ENCODE data around the gene COQ5. TPM values are rescaled to one million over a fixed set of nuclear protein-coding genes. Genes with fewer than 3 reads are reported as not detected.

COQ5 gene
- total RNA-seq, 1 experiment from 2014 or later, result 32.2 TPM

DNA sequence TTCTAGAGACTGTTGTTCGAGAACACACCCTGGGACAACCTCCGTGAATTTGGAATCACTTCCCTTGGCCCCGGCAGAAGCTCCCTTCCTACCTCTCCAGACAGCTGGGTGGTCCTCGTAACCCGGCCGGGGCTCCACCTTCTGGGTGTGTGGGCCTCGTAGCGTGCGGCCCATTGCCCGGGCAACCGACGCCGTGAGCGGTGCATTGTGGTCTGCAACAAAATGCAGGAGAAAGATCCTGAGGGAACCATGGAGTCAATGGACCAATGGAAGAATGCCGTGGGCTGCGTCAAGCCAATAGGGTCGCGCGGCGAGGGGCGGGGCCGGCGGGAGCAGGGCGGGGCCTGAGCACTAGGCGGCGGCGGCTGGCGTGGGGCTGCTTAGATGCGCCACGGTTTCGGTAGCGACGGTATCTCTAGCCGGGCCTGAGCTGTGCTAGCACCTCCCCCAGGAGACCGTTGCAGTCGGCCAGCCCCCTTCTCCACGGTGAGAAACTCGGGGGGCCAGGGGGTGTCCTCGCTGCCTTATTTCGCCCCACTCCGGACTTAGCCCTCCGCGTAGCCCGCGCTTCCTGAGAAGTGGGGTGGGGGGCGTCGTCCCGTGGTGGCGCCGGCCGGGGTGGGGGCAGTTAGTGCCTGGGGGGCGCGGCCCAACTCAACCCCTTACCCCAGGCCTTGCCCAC lies 33.1 kb downstream of the COQ5 start, which contains the start of gene DYNLL1:
TSS of gene DYNLL1 (plus strand) at position 383 of the 682 bp plus-strand sequence. CDS start 309 bp downstream, outside the sequence.
- POLR2A ChIA-PET (ENCODE audit: unreplicated experiment), result interaction anchor here (0.5 to 1.6 kb wide), 9 partner anchors 9 to 1926 kb away, joined by 3 to 26 read pairs (median 3); partner anchors contain the start of genes CLIP1, COX6A1, POP5 and RPLP0
- Histone ChIP-seq H3K4me3 (peak within 1 kb of the TSS; percentile 91), H3F3A (ENCODE audit: insufficient read depth, low read depth) (peaks cover 33% of the 10 kb centered on the region), H3K36me3 (ENCODE audit: low read depth) (peaks cover 8% of the 10 kb centered on the region), H3K27me3 (ENCODE audit: insufficient read depth, low read depth) (no peaks in the 10 kb centered on the region), H3K9me3 (ENCODE audit: insufficient read depth, low read depth) (no peaks in the 10 kb centered on the region), H3K27ac (peak within 1 kb of the TSS; percentile 21; the same call in 1 of the 2 replicates), H4K20me1 (ENCODE audit: insufficient read depth) (peaks cover 23% of the 10 kb centered on the region), H3K4me2 (peak within 1 kb of the TSS; percentile 95), H3K79me2 (ENCODE audit: low read depth) (peaks cover 47% of the 10 kb centered on the region), H2AFZ (peak within 1 kb of the TSS; percentile 85), H3K9me2 (ENCODE audit: insufficient read depth) (no peaks in the 10 kb centered on the region), H3K4me1 (replicated peaks; ENCODE audit: insufficient read depth) (peaks cover 23% of the 10 kb centered on the region)
- DNase-seq, result peak; percentile 87 to 98
- TF ChIP-seq, protein P1, sequence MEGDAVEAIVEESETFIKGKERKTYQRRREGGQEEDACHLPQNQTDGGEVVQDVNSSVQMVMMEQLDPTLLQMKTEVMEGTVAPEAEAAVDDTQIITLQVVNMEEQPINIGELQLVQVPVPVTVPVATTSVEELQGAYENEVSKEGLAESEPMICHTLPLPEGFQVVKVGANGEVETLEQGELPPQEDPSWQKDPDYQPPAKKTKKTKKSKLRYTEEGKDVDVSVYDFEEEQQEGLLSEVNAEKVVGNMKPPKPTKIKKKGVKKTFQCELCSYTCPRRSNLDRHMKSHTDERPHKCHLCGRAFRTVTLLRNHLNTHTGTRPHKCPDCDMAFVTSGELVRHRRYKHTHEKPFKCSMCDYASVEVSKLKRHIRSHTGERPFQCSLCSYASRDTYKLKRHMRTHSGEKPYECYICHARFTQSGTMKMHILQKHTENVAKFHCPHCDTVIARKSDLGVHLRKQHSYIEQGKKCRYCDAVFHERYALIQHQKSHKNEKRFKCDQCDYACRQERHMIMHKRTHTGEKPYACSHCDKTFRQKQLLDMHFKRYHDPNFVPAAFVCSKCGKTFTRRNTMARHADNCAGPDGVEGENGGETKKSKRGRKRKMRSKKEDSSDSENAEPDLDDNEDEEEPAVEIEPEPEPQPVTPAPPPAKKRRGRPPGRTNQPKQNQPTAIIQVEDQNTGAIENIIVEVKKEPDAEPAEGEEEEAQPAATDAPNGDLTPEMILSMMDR (conservative IDR thresholded peaks at IDR 0.05), result no peak
- no peak for TF ChIP-seq EZH2 (IDR thresholded peaks at IDR 0.05; ENCODE audit: low read depth)
- intact Hi-C loops (cut with micrococcal nuclease; ENCODE audit: unreplicated experiment), result loop anchor here (1.0 to 2.0 kb wide), 4 partner anchors 21 to 139 kb away; partner anchors contain the start of genes COQ5 and SRSF9
- CTCF ChIA-PET, result interaction anchor here (0.7 to 1.1 kb wide), 4 partner anchors 21 to 329 kb away, joined by 4 to 11 read pairs (median 4); no protein-coding TSS in a partner anchor
- no TSS peak for BruUV-seq (replicated peaks)

GRCh38 chr12:120495186-120495730 lies 33.7 kb downstream of the COQ5 start:
- H2AFZ ChIP-seq, result peak overlapping the region; percentile 85
- peaks cover 8% of the 10 kb centered on the region for H3K36me3 ChIP-seq (ENCODE audit: low read depth)
- peaks cover 23% of the 10 kb centered on the region for H3K4me1 ChIP-seq (replicated peaks; ENCODE audit: insufficient read depth)
- peaks cover 27% of the 10 kb centered on the region for H3F3A ChIP-seq (ENCODE audit: insufficient read depth, low read depth)
- H4K20me1 ChIP-seq (ENCODE audit: insufficient read depth), result peaks cover 23% of the 10 kb centered on the region
- CTCF ChIA-PET, result interaction anchor here (1.0 to 1.1 kb wide), 2 partner anchors 21 to 23 kb away, joined by 4 to 5 read pairs; no protein-coding TSS in a partner anchor
- peaks cover 47% of the 10 kb centered on the region for H3K79me2 ChIP-seq (ENCODE audit: low read depth)
- no peak for TF ChIP-seq EZH2 (IDR thresholded peaks at IDR 0.05; ENCODE audit: low read depth)
- TF ChIP-seq, protein P1 (conservative IDR thresholded peaks at IDR 0.05), result no peak
- H3K9me3 ChIP-seq (ENCODE audit: insufficient read depth, low read depth), result no peaks in the 10 kb centered on the region
- H3K4me2 ChIP-seq, result peak overlapping the region; percentile 95
- no peak overlapping the region for H3K27ac ChIP-seq
- POLR2A ChIA-PET (ENCODE audit: unreplicated experiment), result interaction anchor here (0.5 to 1.0 kb wide), 8 partner anchors 10 to 1174 kb away, joined by 3 to 8 read pairs (median 4); partner anchors contain the start of genes POP5 and RPLP0
- H3K4me3 ChIP-seq, result peak overlapping the region; percentile 91
- intact Hi-C loops (cut with micrococcal nuclease; ENCODE audit: unreplicated experiment), result loop anchor here (1.0 to 2.0 kb wide), 3 partner anchors 20 to 34 kb away; partner anchors contain the start of genes COQ5 and SRSF9
- peak in 1 of 2 experiments; percentile 3 for DNase-seq
- no peaks in the 10 kb centered on the region for H3K9me2 ChIP-seq (ENCODE audit: insufficient read depth)
- BruUV-seq (replicated peaks), result no TSS peak
- H3K27me3 ChIP-seq (ENCODE audit: insufficient read depth, low read depth), result no peaks in the 10 kb centered on the region

GRCh38 chr12:120490833-120491512 lies 38.0 kb downstream of the COQ5 start:
- H3K27ac ChIP-seq, result no peak overlapping the region
- H3K4me3 ChIP-seq, result no peak overlapping the region
- intact Hi-C loops (cut with micrococcal nuclease; ENCODE audit: unreplicated experiment), result no loop called here
- H3K4me2 ChIP-seq, result no peak overlapping the region
- peaks cover 8% of the 10 kb centered on the region for H3K4me1 ChIP-seq (replicated peaks; ENCODE audit: insufficient read depth)
- no peaks in the 10 kb centered on the region; the same call in 1 of the 2 replicates for H3F3A ChIP-seq (ENCODE audit: insufficient read depth, low read depth)
- BruUV-seq (replicated peaks), result no TSS peak
- no peaks in the 10 kb centered on the region for H3K27me3 ChIP-seq (ENCODE audit: insufficient read depth, low read depth)
- no peaks in the 10 kb centered on the region for H4K20me1 ChIP-seq (ENCODE audit: insufficient read depth)
- TF ChIP-seq, protein P1 (conservative IDR thresholded peaks at IDR 0.05), result no peak
- TF ChIP-seq EZH2 (IDR thresholded peaks at IDR 0.05; ENCODE audit: low read depth), result no peak
- no peaks in the 10 kb centered on the region; the same call in 1 of the 2 replicates for H3K36me3 ChIP-seq (ENCODE audit: low read depth)
- no peak overlapping the region for H2AFZ ChIP-seq
- DNase-seq, result no peak
- no peaks in the 10 kb centered on the region for H3K9me3 ChIP-seq (ENCODE audit: insufficient read depth, low read depth)
- H3K79me2 ChIP-seq (ENCODE audit: low read depth), result peaks cover 18% of the 10 kb centered on the region
- ChIA-PET CTCF (interaction anchor here (1.7 kb wide), 1 partner anchor 15 kb away, joined by 5 read pairs; no protein-coding TSS in a partner anchor), POLR2A (ENCODE audit: unreplicated experiment) (no interaction called here)
- H3K9me2 ChIP-seq (ENCODE audit: insufficient read depth), result no peaks in the 10 kb centered on the region

Measured in PC-9 (cell line).